Neural progenitor cell (in vitro differentiated cells): ENCODE measurements around the gene RND2.

Experiments used
- CTCF ChIP-seq: fragments of 200-600 bp; sonication (generic); IDR thresholded peaks from 2 replicates; pipeline ENCODE4 v1.5.1; 2017; ENCODE audit warnings: antibody characterized with exemption, mild to moderate bottlenecking
- EZH2 ChIP-seq: fragments of 200-600 bp; sonication (generic); IDR thresholded peaks from 2 replicates; pipeline ENCODE4 v1.6.1; 2017; ENCODE audit warnings: antibody characterized with exemption, mild to moderate bottlenecking, moderate library complexity

- TF ChIP-seq CTCF (peak; percentile 78), EZH2 (no peak)
Observed at GRCh38 chr17:42997984-42998938, 26.8 kb upstream of the RND2 start, which contains the start of gene RPL27.
